Upper lobe of right lung (tissue), 1 donor: Measurements from ENCODE around the gene XRRA1. TPM values are rescaled to one million over a fixed set of nuclear protein-coding genes. Genes with fewer than 3 reads are reported as not detected.

Experiments used
- ATAC-seq: fragments of 200-7000 bp; cut with Tn5 transposase; one replicate; pipeline ENCODE4 v1.9.1; 2020; ENCODE audit warnings: mild to moderate bottlenecking, moderate library complexity
- DNase-seq: peaks from one replicate; pipeline ENCODE4 v3.0.0-alpha.2; 2020
- H3K27ac ChIP-seq: fragments of 200-600 bp; one replicate; pipeline ENCODE4 v1.8.0; 2022
- H3K27me3 ChIP-seq: fragments of 200-600 bp; one replicate; pipeline ENCODE4 v1.8.0; 2022; ENCODE audit warnings: mild to moderate bottlenecking
- H3K36me3 ChIP-seq: fragments of 200-600 bp; one replicate; pipeline ENCODE4 v1.8.0; 2022
- H3K4me1 ChIP-seq: fragments of 200-600 bp; one replicate; pipeline ENCODE4 v1.8.0; 2022
- H3K4me3 ChIP-seq: fragments of 200-600 bp; one replicate; pipeline ENCODE4 v1.8.0; 2022; ENCODE audit warnings: mild to moderate bottlenecking
- H3K9me3 ChIP-seq: fragments of 200-600 bp; one replicate; pipeline ENCODE4 v1.8.0; 2022
- intact Hi-C: fragments of 100-400 bp; cut with DNase I; formaldehyde crosslinking; loops from one replicate; pipeline ENCODE4 v1.11.0; 2022
- total RNA-seq: library from RNA; stranded (reverse); fragmentation: NEBNext Ultra II Directional; extraction: Animal tissue kit (Norgen Biotek cat#: 25700); gene quantifications from one replicate; pipeline ENCODE4 v1.2.1, GENCODE V29; 2021
- TF ChIP-seq, protein P1 (sequence below): fragments of 200-600 bp; IDR thresholded peaks from one replicate; pipeline ENCODE4 v1.8.0; 2022; ENCODE audit warnings: antibody characterized with exemption
- donor health status: DM: no; HTN: yes; CAD: no; lungs with severe emphysema.

XRRA1 gene
- total RNA-seq, 1 donor from 2014 or later: 10.6 TPM

DNA sequence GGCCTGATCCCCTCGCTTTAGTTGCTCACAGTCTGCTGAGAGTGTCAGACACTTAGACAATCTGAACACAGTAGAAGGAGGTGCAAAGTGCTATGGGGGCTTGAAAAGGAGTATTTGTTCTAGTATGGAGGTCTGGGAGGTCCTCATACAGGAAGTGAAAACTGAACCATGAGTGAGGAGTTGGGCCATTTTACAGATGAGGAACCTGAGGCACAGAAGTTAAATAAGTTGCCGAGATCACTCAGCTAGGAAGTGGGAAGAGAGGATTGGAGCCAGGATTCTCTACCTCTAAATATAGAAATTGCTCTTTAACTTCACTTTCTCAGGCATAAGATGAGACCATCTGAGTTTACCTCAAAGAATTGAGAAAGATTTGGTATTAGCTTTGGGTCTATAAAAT lies 35.8 kb upstream of the XRRA1 start:
- ATAC-seq (no peak), DNase-seq (no peak)
- Histone ChIP-seq H3K4me1 (no peaks in the 10 kb centered on the region), H3K4me3 (no peak overlapping the region), H3K36me3 (peaks cover 4% of the 10 kb centered on the region), H3K27ac (no peak overlapping the region), H3K27me3 (no peaks in the 10 kb centered on the region), H3K9me3 (no peaks in the 10 kb centered on the region)
- intact Hi-C loops: no loop called here
- TF ChIP-seq, protein P1, sequence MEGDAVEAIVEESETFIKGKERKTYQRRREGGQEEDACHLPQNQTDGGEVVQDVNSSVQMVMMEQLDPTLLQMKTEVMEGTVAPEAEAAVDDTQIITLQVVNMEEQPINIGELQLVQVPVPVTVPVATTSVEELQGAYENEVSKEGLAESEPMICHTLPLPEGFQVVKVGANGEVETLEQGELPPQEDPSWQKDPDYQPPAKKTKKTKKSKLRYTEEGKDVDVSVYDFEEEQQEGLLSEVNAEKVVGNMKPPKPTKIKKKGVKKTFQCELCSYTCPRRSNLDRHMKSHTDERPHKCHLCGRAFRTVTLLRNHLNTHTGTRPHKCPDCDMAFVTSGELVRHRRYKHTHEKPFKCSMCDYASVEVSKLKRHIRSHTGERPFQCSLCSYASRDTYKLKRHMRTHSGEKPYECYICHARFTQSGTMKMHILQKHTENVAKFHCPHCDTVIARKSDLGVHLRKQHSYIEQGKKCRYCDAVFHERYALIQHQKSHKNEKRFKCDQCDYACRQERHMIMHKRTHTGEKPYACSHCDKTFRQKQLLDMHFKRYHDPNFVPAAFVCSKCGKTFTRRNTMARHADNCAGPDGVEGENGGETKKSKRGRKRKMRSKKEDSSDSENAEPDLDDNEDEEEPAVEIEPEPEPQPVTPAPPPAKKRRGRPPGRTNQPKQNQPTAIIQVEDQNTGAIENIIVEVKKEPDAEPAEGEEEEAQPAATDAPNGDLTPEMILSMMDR: no peak

DNA sequence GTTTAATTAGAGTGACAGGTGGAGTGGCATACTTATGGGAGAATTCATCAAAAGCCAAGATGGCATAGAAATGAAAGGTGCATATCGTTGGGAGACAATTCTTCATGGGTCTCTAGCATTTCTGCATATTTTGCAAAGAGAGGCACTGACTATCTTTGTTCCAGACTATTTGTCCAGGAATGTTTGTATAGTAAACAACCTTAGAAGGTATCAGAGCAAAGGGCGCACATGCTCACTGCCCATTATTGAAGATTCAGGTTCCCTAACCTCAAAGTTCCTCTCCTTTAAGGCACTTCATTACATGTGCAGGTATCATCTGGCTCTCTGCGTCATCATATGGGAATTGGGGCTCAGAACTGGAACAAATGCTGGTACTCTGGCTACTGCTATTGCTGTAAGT lies 35.2 kb upstream of the XRRA1 start:
- H3K36me3 ChIP-seq: peaks cover 11% of the 10 kb centered on the region
- no peaks in the 10 kb centered on the region for H3K27me3 ChIP-seq
- no peak for DNase-seq
- no peak for ATAC-seq
- intact Hi-C loops: no loop called here
- no peaks in the 10 kb centered on the region for H3K9me3 ChIP-seq
- H3K27ac ChIP-seq: no peak overlapping the region
- H3K4me1 ChIP-seq: no peaks in the 10 kb centered on the region
- TF ChIP-seq, protein P1: no peak
- H3K4me3 ChIP-seq: no peak overlapping the region

DNA sequence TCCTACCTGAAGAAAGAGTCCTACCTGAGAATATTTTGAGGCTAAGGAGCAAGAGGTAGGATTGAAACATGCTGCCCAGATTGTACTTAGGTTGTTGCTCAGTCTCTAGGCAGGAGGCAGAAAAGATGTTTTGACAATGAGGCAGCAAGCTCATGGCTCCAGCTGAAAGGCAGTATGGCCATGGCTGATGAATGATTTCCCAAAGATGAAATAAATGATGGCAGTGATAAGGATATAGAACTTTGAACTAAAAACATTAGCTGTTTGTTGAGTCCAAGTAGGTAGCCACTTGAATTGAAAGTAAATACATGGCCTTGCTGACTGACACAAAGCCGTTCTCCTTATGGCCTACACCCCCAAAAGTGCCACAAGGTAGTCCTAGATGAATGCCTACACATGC lies 33.0 kb upstream of the XRRA1 start:
- DNase-seq (no peak), ATAC-seq (no peak)
- no peaks in the 10 kb centered on the region for H3K9me3 ChIP-seq
- H3K27me3 ChIP-seq: no peaks in the 10 kb centered on the region
- H3K27ac ChIP-seq: no peak overlapping the region
- H3K36me3 ChIP-seq: peaks cover 28% of the 10 kb centered on the region
- TF ChIP-seq, protein P1: no peak
- H3K4me1 ChIP-seq: no peaks in the 10 kb centered on the region
- H3K4me3 ChIP-seq: no peak overlapping the region
- intact Hi-C loops: no loop called here

DNA sequence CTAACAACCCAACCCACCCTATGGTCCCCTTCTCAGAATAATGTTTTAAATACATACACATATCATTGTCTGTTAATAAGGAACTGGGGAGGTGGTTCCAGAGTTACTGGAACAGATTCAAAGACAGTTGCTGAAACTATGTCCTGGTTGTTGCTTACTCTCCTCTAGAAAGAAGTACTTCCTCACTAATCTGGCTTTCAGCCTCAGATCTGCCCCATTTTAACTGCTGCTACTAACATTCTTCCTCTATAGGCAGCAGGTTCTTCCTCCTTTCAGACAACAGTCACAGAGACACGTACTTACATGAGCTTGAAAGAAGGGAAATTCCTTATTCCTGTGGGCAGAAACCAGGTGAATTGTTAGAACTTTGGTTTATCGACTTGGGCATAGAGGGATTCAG lies 31.7 kb upstream of the XRRA1 start:
- TF ChIP-seq, protein P1: no peak
- Histone ChIP-seq H3K36me3 (peaks cover 39% of the 10 kb centered on the region), H3K4me3 (no peak overlapping the region), H3K27me3 (no peaks in the 10 kb centered on the region), H3K4me1 (no peaks in the 10 kb centered on the region), H3K27ac (no peak overlapping the region), H3K9me3 (no peaks in the 10 kb centered on the region)
- peak; percentile 68 for ATAC-seq
- DNase-seq: no peak
- intact Hi-C loops: no loop called here

DNA sequence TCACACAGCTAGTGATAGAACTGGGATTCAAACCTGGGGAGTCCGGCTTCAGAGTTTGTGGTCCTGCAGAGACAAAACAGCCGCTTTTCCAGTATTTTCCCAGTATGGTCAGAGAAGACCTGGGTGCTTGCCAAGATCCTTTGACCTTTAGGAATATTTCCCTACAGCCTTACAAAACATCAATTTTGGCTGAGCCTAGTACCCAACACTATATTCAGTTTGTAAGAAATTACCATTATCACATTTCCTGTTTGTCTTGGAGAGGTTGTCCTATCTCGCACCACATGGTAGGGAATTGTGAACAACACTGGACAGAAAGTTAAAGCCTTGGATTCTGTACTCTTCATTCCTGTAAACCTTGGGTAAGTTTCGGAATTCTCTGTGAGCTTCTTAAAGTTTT lies 29.1 kb upstream of the XRRA1 start:
- Histone ChIP-seq H3K36me3 (peaks cover 65% of the 10 kb centered on the region), H3K27ac (no peak overlapping the region), H3K4me1 (no peaks in the 10 kb centered on the region), H3K4me3 (no peak overlapping the region), H3K27me3 (no peaks in the 10 kb centered on the region), H3K9me3 (no peaks in the 10 kb centered on the region)
- DNase-seq (no peak), ATAC-seq (no peak)
- TF ChIP-seq, protein P1: no peak
- intact Hi-C loops: no loop called here

DNA sequence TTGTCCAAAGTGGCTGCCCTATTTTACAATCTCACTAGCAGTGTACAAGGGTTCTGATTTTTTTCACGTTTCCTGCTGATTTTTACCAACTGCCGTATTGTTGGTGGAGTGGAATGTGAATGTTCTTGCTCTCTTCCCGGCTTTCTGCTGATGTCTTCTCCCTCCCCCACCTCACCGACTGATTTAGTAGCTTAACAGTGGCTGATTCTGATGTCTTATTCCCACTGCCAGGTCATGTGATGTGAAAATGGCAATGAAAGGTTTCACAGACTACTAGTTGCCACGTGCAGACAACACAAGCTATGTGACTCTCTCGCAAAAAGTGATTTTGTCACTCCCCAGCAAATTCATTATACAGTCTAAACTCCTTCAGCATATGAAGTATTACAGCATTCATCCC lies 22.5 kb upstream of the XRRA1 start:
- no peak for DNase-seq
- peaks cover 100% of the 10 kb centered on the region for H3K36me3 ChIP-seq

More for the DNA sequence above, 22.5 kb upstream of the XRRA1 start:
- H3K4me3 ChIP-seq: no peak overlapping the region
- intact Hi-C loops: no loop called here
- no peaks in the 10 kb centered on the region for H3K27me3 ChIP-seq
- no peak overlapping the region for H3K27ac ChIP-seq
- no peak for ATAC-seq
- TF ChIP-seq, protein P1: no peak
- H3K4me1 ChIP-seq: no peaks in the 10 kb centered on the region
- no peaks in the 10 kb centered on the region for H3K9me3 ChIP-seq
